ENCODE measurements around the gene CARD10. TPM values are rescaled to one million over a fixed set of nuclear protein-coding genes. Genes with fewer than 3 reads are reported as not detected.

Gene CARD10
- total RNA-seq, 4 donors from 2014 or later: 4.0 to 14.0 (median 9.9) TPM

- ATAC-seq: no peak
- Histone ChIP-seq H3K4me3 (peak overlapping the region in 1 of 2 donors; percentile 61), H3K4me1 (peaks cover 0 to 24% (median 2%) of the 10 kb centered on the region in 3 donors), H3K9me3 (no peaks in the 10 kb centered on the region), H3K27me3 (peaks cover 89% of the 10 kb centered on the region), H3K27ac (peak overlapping the region in 3 of 4 donors; percentile 57 to 77 (median 70)), H3K36me3 (peaks cover 0 to 6% of the 10 kb centered on the region in 2 donors)
- TF ChIP-seq CTCF (IDR thresholded peaks at IDR 0.05): no peak
- WGBS, 2 donors (ENCODE audit: low coverage in 1 of 2): 79% methylated on average over 2 of the region's 15 CpGs; no CpG with 5 or more reads in 1 of the 2 donors
Observed at GRCh38 chr22:37517826-37518450, 1.3 kb downstream of the CARD10 start.

- H3K9me3 ChIP-seq: no peaks in the 10 kb centered on the region
- ATAC-seq: no peak
- H3K36me3 ChIP-seq: peaks cover 0 to 6% of the 10 kb centered on the region in 2 donors
- TF ChIP-seq POLR2A (IDR thresholded peaks at IDR 0.05) (no peak), POLR2AphosphoS5 (IDR thresholded peaks at IDR 0.05) (no peak), EP300 (IDR thresholded peaks at IDR 0.05) (no peak), CTCF (IDR thresholded peaks at IDR 0.05) (no peak)
- 88 to 94% methylated on average over 1 of the region's 1 CpG for WGBS, 2 donors (ENCODE audit: low coverage in 1 of 2)
- H3K4me3 ChIP-seq: no peak overlapping the region
- peaks cover 76% of the 10 kb centered on the region for H3K27me3 ChIP-seq
- H3K27ac ChIP-seq: no peak overlapping the region
- peaks cover 0 to 37% (median 10%) of the 10 kb centered on the region in 3 donors for H3K4me1 ChIP-seq
Observed at GRCh38 chr22:37516456-37516855, 2.8 kb downstream of the CARD10 start.

- Histone ChIP-seq H3K9me3 (no peaks in the 10 kb centered on the region), H3K27me3 (peaks cover 72% of the 10 kb centered on the region), H3K4me1 (peaks cover 0 to 38% (median 10%) of the 10 kb centered on the region in 3 donors), H3K4me3 (no peak overlapping the region), H3K36me3 (peaks cover 0 to 6% of the 10 kb centered on the region in 2 donors), H3K27ac (no peak overlapping the region)
- no CpG with 5 or more reads among the region's 23 CpGs for WGBS, 2 donors (ENCODE audit: low coverage in 1 of 2)
- ATAC-seq: no peak
- TF ChIP-seq EP300 (IDR thresholded peaks at IDR 0.05): no peak
- TF ChIP-seq CTCF (IDR thresholded peaks at IDR 0.05): no peak
- TF ChIP-seq POLR2AphosphoS5 (IDR thresholded peaks at IDR 0.05): no peak
Observed at GRCh38 chr22:37515901-37516300, 3.3 kb downstream of the CARD10 start.

- Histone ChIP-seq H3K4me1 (peaks cover 0 to 39% (median 11%) of the 10 kb centered on the region in 3 donors), H3K27me3 (peaks cover 69% of the 10 kb centered on the region), H3K9me3 (no peaks in the 10 kb centered on the region), H3K36me3 (peaks cover 0 to 6% of the 10 kb centered on the region in 2 donors), H3K27ac (no peak overlapping the region), H3K4me3 (no peak overlapping the region)
- ATAC-seq: no peak
- WGBS, 2 donors (ENCODE audit: low coverage in 1 of 2): 73% methylated on average over 2 of the region's 15 CpGs; no CpG with 5 or more reads in 1 of the 2 donors
- no peak for TF ChIP-seq POLR2A (IDR thresholded peaks at IDR 0.05)
- TF ChIP-seq CTCF (IDR thresholded peaks at IDR 0.05): no peak
- no peak for TF ChIP-seq EP300 (IDR thresholded peaks at IDR 0.05)
- TF ChIP-seq POLR2AphosphoS5 (IDR thresholded peaks at IDR 0.05): no peak
Observed at GRCh38 chr22:37514526-37515051, 4.6 kb downstream of the CARD10 start.
